KMS-11 (cell line): ENCODE data around the gene POR.

Experiments used
- H2AFZ ChIP-seq: fragments of 200-600 bp; sonication (generic); 2 replicates; pipeline ENCODE4 v1.6.1; 2016; ENCODE audit warnings: antibody characterized with exemption, mixed run types, low read depth
- H3K27ac ChIP-seq: fragments of 200-600 bp; sonication (generic); 2 replicates; pipeline ENCODE4 v1.6.1; 2016; ENCODE audit warnings: mild to moderate bottlenecking, mixed run types
- H3K27me3 ChIP-seq: fragments of 200-600 bp; sonication (generic); 2 replicates; pipeline ENCODE4 v1.6.1; 2017; ENCODE audit warnings: mild to moderate bottlenecking, low read depth, mixed run types, moderate library complexity; ENCODE audit not compliant: insufficient read depth
- H3K36me3 ChIP-seq: fragments of 200-600 bp; sonication (generic); 2 replicates; pipeline ENCODE4 v1.6.1; 2017; ENCODE audit warnings: mild to moderate bottlenecking, mixed run types; ENCODE audit not compliant: insufficient read depth
- H3K4me1 ChIP-seq: fragments of 200-600 bp; sonication (generic); 2 replicates; pipeline ENCODE4 v1.6.1; 2016; ENCODE audit warnings: mild to moderate bottlenecking, low read depth, mixed run types; ENCODE audit not compliant: poor library complexity, severe bottlenecking
- H3K4me2 ChIP-seq: fragments of 200-600 bp; sonication (generic); 2 replicates; pipeline ENCODE4 v1.7.0; 2016; ENCODE audit warnings: mild to moderate bottlenecking, mixed run types
- H3K4me3 ChIP-seq: fragments of 200-600 bp; sonication (generic); IDR thresholded peaks from 2 replicates; pipeline ENCODE4 v1.6.1; 2017; ENCODE audit warnings: low read depth, low read length, mixed read lengths; ENCODE audit not compliant: insufficient read depth
- H3K79me2 ChIP-seq: fragments of 200-600 bp; sonication (generic); 2 replicates; pipeline ENCODE4 v1.6.1; 2016; ENCODE audit warnings: low read depth, mixed run types; ENCODE audit not compliant: insufficient read depth
- H3K9ac ChIP-seq: fragments of 200-600 bp; sonication (generic); 2 replicates; pipeline ENCODE4 v1.6.1; 2016; ENCODE audit warnings: mild to moderate bottlenecking, mixed run types
- H4K20me1 ChIP-seq: fragments of 200-600 bp; sonication (generic); 2 replicates; pipeline ENCODE4 v1.6.1; 2016; ENCODE audit warnings: mild to moderate bottlenecking, mixed run types; ENCODE audit not compliant: insufficient read depth
- TF ChIP-seq, protein P1 (sequence below): fragments of 200-600 bp; sonication (generic); conservative IDR thresholded peaks from 2 replicates; pipeline ENCODE4 v1.6.1; 2017; ENCODE audit warnings: low read depth, mild to moderate bottlenecking, antibody characterized with exemption, low read length, moderate library complexity, mixed read lengths

The POR gene

DNA sequence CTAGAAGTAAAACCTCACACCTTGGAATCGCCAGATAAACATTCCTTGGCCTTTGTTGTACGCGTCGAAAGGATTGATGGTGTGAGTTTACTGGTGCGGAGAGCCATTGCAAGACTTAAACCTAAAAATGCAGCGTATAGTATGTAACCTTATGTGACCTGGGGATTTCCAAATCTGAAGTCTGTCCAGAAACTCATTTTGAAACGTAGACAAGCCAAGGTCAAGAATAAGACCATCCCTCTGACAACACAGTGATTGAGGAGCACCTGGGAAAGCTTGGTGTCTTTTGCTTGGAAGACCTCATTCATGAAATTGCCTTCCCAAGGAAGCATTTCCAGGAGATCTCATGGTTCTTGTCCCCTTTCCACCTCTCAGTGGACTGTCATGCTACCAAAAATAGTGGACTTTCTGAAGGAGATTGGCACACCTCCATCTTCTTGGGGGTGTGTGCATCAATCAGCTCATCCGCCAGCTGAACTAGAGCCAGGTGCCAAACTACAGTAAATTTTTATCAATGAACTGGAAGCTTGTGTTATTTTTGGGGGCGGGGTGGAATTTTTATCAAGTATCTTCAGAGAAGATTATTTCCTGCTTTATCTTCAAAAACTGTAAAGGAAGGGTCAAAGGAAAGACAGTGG is 8.1 kb downstream of the POR start:
- Histone ChIP-seq H3K27me3 (no peaks in the 10 kb centered on the region), H2AFZ (no peak overlapping the region), H3K79me2 (peaks cover 12% of the 10 kb centered on the region; the same call in 1 of the 2 replicates), H3K27ac (no peak overlapping the region), H3K4me1 (peaks cover 7% of the 10 kb centered on the region), H3K9ac (no peak overlapping the region), H3K4me2 (no peak overlapping the region), H4K20me1 (no peaks in the 10 kb centered on the region), H3K36me3 (no peaks in the 10 kb centered on the region), H3K4me3 (no peak overlapping the region)
- TF ChIP-seq, protein P1, sequence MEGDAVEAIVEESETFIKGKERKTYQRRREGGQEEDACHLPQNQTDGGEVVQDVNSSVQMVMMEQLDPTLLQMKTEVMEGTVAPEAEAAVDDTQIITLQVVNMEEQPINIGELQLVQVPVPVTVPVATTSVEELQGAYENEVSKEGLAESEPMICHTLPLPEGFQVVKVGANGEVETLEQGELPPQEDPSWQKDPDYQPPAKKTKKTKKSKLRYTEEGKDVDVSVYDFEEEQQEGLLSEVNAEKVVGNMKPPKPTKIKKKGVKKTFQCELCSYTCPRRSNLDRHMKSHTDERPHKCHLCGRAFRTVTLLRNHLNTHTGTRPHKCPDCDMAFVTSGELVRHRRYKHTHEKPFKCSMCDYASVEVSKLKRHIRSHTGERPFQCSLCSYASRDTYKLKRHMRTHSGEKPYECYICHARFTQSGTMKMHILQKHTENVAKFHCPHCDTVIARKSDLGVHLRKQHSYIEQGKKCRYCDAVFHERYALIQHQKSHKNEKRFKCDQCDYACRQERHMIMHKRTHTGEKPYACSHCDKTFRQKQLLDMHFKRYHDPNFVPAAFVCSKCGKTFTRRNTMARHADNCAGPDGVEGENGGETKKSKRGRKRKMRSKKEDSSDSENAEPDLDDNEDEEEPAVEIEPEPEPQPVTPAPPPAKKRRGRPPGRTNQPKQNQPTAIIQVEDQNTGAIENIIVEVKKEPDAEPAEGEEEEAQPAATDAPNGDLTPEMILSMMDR: no peak

DNA sequence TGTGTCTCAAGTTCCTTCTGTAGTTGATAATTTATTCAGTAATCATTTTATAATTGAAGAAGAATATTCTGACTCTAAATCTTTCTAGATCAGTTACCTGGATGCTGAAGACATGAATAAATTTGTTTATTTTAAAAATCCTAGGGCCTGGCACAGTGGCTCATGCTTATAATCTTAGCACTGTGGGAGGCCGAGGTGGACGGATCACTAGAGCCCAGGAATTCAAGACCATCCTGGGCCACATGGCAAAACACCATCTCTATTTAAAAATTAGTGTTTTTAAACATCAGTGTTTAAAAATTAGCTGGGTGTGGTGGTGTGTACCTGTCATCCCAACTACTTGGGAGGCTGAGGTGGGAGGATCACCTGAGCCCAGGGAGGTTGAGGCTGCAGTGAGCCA is 9.3 kb downstream of the POR start:
- Histone ChIP-seq H3K4me2 (no peak overlapping the region), H4K20me1 (no peaks in the 10 kb centered on the region), H2AFZ (no peak overlapping the region), H3K27ac (no peak overlapping the region), H3K9ac (no peak overlapping the region), H3K4me3 (no peak overlapping the region), H3K36me3 (no peaks in the 10 kb centered on the region), H3K4me1 (peaks cover 7% of the 10 kb centered on the region), H3K79me2 (0 out of 2 replicates have a peak, but pooled peaks cover 7% of the 10 kb centered on the region), H3K27me3 (no peaks in the 10 kb centered on the region)
- TF ChIP-seq, protein P1: no peak

DNA sequence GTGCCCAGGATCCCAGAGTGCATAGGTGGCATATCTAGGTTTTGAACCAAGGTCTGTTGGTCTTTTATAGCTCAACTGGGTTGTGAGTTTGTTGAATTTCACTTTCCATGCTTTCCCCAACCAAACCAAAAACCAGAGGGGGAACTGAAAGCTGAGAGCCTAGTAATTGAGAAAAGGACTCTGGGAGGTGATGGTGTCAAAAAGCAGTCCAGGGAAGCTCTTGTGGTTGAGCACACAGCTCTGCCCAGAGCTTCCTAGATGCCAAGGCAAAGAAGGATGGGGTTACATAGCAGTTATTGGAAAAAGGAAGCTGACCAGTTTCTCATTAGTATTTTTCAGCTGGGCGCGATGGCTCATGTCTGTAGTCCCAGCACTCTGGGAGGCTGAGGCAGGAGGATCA is 9.9 kb downstream of the POR start:
- H3K4me2 ChIP-seq: no peak overlapping the region
- no peak overlapping the region for H2AFZ ChIP-seq
- TF ChIP-seq, protein P1: no peak
- no peak overlapping the region for H3K9ac ChIP-seq
- H3K27ac ChIP-seq: no peak overlapping the region
- no peaks in the 10 kb centered on the region for H4K20me1 ChIP-seq
- H3K79me2 ChIP-seq: 0 out of 2 replicates have a peak, but pooled peaks cover 7% of the 10 kb centered on the region
- no peak overlapping the region for H3K4me3 ChIP-seq
- H3K27me3 ChIP-seq: no peaks in the 10 kb centered on the region
- H3K36me3 ChIP-seq: no peaks in the 10 kb centered on the region
- peaks cover 7% of the 10 kb centered on the region for H3K4me1 ChIP-seq

DNA sequence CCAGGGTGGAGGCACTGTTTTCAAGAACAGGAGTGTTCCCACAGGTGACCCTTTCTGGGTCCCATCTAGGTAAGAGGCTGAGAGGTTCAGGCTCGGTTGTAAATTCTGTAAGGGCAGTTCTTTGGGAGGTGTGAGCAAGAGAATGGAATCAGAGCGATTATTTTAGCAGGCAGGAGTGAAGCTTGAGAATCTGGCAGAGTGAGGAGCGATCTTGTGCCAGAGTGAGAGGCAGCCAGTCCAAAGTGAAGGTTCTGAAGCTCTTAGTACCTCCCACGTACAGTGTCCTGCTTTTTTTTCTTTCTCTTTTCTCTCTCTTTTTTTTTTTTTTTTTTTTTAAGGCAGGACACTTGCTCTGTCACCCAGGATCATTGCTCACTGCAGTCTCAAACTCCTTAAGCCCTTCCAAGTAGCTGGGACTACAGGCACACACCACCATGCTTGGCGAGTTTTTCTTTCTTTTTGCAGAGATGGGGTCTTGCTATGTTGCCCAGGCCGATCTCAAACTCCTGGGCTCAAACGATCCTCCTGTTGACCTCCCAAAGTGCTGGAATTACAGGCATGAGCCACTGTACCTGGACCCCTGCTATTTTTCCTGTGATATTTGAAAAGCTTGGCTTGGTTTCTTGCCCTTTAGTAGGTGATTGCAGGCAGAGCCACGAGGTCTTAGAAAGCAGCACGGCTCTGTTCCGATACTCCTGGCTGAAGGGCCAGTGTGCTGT is 10.9 kb downstream of the POR start:
- Histone ChIP-seq H3K4me2 (no peak overlapping the region), H3K36me3 (no peaks in the 10 kb centered on the region), H3K27ac (no peak overlapping the region), H3K4me1 (peaks cover 7% of the 10 kb centered on the region), H2AFZ (no peak overlapping the region), H3K79me2 (peaks cover 2% of the 10 kb centered on the region; the same call in 1 of the 2 replicates), H3K4me3 (no peak overlapping the region), H3K9ac (no peak overlapping the region), H4K20me1 (no peaks in the 10 kb centered on the region), H3K27me3 (no peaks in the 10 kb centered on the region)
- TF ChIP-seq, protein P1: no peak
